Prostate gland (tissue), 2 donors: ENCODE data around the gene KDM4C.

Experiments
- CTCF ChIP-seq, 4 experiments: fragments of 200-600 bp in 2 of 4; fragments of 450-650 bp in 2 of 4; sonication (generic) in 2 of 4; IDR thresholded peaks; 1 replicate in 3 of 4; 2 replicates in 1 of 4; pipeline ENCODE4 v1.5.1; 2016 to 2019; ENCODE audit warnings: antibody characterized with exemption in 4 of 4, mild to moderate bottlenecking in 2 of 4, moderate library complexity in 2 of 4
- POLR2A ChIP-seq: fragments of 450-650 bp; IDR thresholded peaks from one replicate; pipeline ENCODE4 v1.6.1; 2016; ENCODE audit warnings: antibody characterized with exemption, mild to moderate bottlenecking
- POLR2AphosphoS5 ChIP-seq: sonication (generic); formaldehyde crosslinking; IDR thresholded peaks from one replicate; pipeline ENCODE4 v1.6.1; 2017; ENCODE audit warnings: antibody characterized with exemption

GRCh38 chr9:6931913-6932312, 174.1 kb downstream of the KDM4C start:
- no peak for TF ChIP-seq CTCF (IDR thresholded peaks at IDR 0.05)
- TF ChIP-seq POLR2AphosphoS5: no peak
- TF ChIP-seq POLR2A: no peak
